Chondrocyte (in vitro differentiated cells): Measurements from ENCODE around the gene DHX34. TPM values are rescaled to one million over a fixed set of nuclear protein-coding genes. Genes with fewer than 3 reads are reported as not detected.

Experiments
- DNase-seq: peaks from one replicate; pipeline ENCODE4 v3.0.0; 2021; ENCODE audit warnings: mixed read lengths, low spot score
- H3K27ac Mint-ChIP-seq: one replicate; pipeline ENCODE4 v1.8.0; 2021; ENCODE audit warnings: mild to moderate bottlenecking, moderate library complexity, mixed read lengths; ENCODE audit not compliant: unreplicated experiment
- H3K27me3 Mint-ChIP-seq: 2 replicates; pipeline ENCODE4 v1.8.0; 2021; ENCODE audit warnings: low read depth, mixed read lengths
- H3K36me3 Mint-ChIP-seq: 2 replicates; pipeline ENCODE4 v1.8.0; 2021; ENCODE audit warnings: low read depth, mixed read lengths
- H3K4me1 Mint-ChIP-seq: 2 replicates; pipeline ENCODE4 v1.8.0; 2021; ENCODE audit warnings: low read depth, mild to moderate bottlenecking, mixed read lengths
- H3K4me3 Mint-ChIP-seq: one replicate; pipeline ENCODE4 v1.8.0; 2021; ENCODE audit warnings: mild to moderate bottlenecking, moderate library complexity, mixed read lengths; ENCODE audit not compliant: unreplicated experiment
- H3K9me3 Mint-ChIP-seq: 2 replicates; pipeline ENCODE4 v1.8.0; 2021; ENCODE audit warnings: low read depth, mixed read lengths
- total RNA-seq: library from RNA; stranded (reverse); gene quantifications from 3 replicates; pipeline ENCODE4 v1.2.1, GENCODE V29; 2021
- TF ChIP-seq, protein P1 (sequence below): fragments of 200-600 bp; sonication (generic); IDR thresholded peaks from 2 replicates; pipeline ENCODE4 v1.5.0; 2021; ENCODE audit warnings: antibody characterized with exemption, mild to moderate bottlenecking, moderate library complexity

The DHX34 gene
- total RNA-seq, 1 donor from 2014 or later = 15.6 TPM

- H3K9me3 Mint-ChIP-seq = no peaks in the 10 kb centered on the region
- TF ChIP-seq, protein P1, sequence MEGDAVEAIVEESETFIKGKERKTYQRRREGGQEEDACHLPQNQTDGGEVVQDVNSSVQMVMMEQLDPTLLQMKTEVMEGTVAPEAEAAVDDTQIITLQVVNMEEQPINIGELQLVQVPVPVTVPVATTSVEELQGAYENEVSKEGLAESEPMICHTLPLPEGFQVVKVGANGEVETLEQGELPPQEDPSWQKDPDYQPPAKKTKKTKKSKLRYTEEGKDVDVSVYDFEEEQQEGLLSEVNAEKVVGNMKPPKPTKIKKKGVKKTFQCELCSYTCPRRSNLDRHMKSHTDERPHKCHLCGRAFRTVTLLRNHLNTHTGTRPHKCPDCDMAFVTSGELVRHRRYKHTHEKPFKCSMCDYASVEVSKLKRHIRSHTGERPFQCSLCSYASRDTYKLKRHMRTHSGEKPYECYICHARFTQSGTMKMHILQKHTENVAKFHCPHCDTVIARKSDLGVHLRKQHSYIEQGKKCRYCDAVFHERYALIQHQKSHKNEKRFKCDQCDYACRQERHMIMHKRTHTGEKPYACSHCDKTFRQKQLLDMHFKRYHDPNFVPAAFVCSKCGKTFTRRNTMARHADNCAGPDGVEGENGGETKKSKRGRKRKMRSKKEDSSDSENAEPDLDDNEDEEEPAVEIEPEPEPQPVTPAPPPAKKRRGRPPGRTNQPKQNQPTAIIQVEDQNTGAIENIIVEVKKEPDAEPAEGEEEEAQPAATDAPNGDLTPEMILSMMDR = no peak
- H3K27ac Mint-ChIP-seq = no peak overlapping the region
- no peak overlapping the region for H3K4me3 Mint-ChIP-seq
- DNase-seq = no peak
- peaks cover 6% of the 10 kb centered on the region for H3K27me3 Mint-ChIP-seq
- no peaks in the 10 kb centered on the region for H3K4me1 Mint-ChIP-seq
- H3K36me3 Mint-ChIP-seq = no peaks in the 10 kb centered on the region
These were observed 49.8 kb downstream of the DHX34 start for GRCh38 chr19:47398707-47399597.

DNA sequence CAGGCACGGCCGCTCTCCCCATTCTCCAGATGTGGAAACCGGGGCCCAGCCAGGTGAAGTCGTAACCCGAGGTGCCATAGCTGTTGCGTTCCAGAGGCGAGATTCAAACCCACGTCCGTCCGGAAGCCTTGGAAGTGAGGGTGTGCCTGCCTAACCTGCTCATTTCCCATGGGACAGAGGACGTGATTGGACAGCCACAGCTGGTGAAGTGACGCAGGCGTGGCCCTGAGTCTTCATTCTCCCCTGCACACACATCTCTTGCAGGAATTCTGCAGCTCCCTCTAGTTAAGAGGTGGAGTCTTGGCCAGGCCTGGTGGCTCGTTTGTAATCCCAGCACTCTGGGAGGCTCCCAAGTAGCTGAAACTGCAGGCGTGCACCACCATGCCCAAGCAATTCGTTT is 53.4 kb downstream of the DHX34 start:
- Mint-ChIP-seq H3K4me1 (no peaks in the 10 kb centered on the region), H3K9me3 (no peaks in the 10 kb centered on the region), H3K27ac (no peak overlapping the region), H3K27me3 (no peaks in the 10 kb centered on the region), H3K4me3 (no peak overlapping the region), H3K36me3 (peaks cover 9% of the 10 kb centered on the region)
- no peak for DNase-seq
- TF ChIP-seq, protein P1 = no peak

GRCh38 chr19:47404334-47405196 is 55.5 kb downstream of the DHX34 start:
- no peaks in the 10 kb centered on the region for H3K27me3 Mint-ChIP-seq
- H3K4me1 Mint-ChIP-seq = no peaks in the 10 kb centered on the region
- no peak for DNase-seq
- H3K9me3 Mint-ChIP-seq = no peaks in the 10 kb centered on the region
- H3K4me3 Mint-ChIP-seq = no peak overlapping the region
- H3K27ac Mint-ChIP-seq = no peak overlapping the region
- TF ChIP-seq, protein P1 = no peak
- peaks cover 21% of the 10 kb centered on the region for H3K36me3 Mint-ChIP-seq

DNA sequence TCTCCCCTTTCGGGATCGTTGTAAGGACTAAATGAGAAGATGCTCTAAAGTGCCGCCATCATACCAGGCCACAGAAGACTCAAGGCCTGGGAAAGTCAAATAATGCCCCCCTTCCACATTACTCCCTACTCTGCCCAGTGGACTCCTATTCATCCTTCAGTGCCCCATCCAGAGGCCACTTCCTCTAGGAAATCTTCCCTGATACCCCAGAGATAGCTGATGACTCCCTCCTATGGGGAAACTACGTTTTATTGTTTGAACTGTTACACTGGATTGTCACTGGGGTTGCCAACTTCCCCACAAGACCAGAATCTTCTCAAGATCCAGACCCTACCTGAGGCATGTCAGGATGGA is 56.1 kb downstream of the DHX34 start:
- TF ChIP-seq, protein P1 = no peak
- peaks cover 21% of the 10 kb centered on the region for H3K36me3 Mint-ChIP-seq
- no peaks in the 10 kb centered on the region for H3K9me3 Mint-ChIP-seq
- H3K27me3 Mint-ChIP-seq = no peaks in the 10 kb centered on the region
- DNase-seq = no peak
- no peak overlapping the region for H3K27ac Mint-ChIP-seq
- no peaks in the 10 kb centered on the region for H3K4me1 Mint-ChIP-seq
- H3K4me3 Mint-ChIP-seq = no peak overlapping the region

- Mint-ChIP-seq H3K4me3 (no peak overlapping the region), H3K36me3 (peaks cover 21% of the 10 kb centered on the region), H3K4me1 (no peaks in the 10 kb centered on the region), H3K27me3 (no peaks in the 10 kb centered on the region), H3K9me3 (no peaks in the 10 kb centered on the region), H3K27ac (no peak overlapping the region)
- DNase-seq = no peak
- TF ChIP-seq, protein P1 = no peak
These were observed 56.8 kb downstream of the DHX34 start for GRCh38 chr19:47405854-47406417.
